GM12864 (cell line): ENCODE data around the gene TRIM32.

Source experiments
- DNase-seq: peaks from one replicate; pipeline ENCODE4 v3.0.0-alpha.2; 2011; ENCODE audit warnings: low read depth
- H3K4me3 ChIP-seq: 2 replicates; pipeline ENCODE4 v1.5.1; 2011; ENCODE audit warnings: mild to moderate bottlenecking, low read depth, low read length, control low read depth
- TF ChIP-seq, protein P1 (sequence below): IDR thresholded peaks from 2 replicates; pipeline ENCODE4 v1.5.1; 2011; ENCODE audit warnings: low read depth, mild to moderate bottlenecking, moderate library complexity, low read length, control low read depth, inconsistent platforms; ENCODE audit errors: missing control alignments

TRIM32 gene

DNA sequence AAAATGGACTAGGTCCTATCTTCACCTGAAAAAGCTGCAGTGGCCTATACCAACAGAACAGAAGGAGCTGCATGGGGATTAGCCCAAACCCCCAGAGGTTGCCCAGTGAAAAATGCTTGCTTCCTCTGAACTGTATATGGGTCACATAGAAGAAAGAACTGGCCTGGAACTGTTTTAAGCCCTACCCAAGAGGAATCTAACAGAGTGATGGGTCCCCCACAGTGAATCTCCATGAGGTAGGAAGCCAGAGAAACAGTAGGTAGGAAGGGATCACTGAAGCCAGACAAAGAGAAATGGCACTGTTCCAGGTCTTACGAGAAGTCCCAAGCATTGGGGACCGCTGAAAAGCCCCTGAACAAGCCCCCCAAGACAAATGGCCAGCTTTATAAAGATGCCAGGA is 28.8 kb upstream of the TRIM32 start:
- DNase-seq, result no peak
- no peak overlapping the region for H3K4me3 ChIP-seq
- TF ChIP-seq, protein P1, sequence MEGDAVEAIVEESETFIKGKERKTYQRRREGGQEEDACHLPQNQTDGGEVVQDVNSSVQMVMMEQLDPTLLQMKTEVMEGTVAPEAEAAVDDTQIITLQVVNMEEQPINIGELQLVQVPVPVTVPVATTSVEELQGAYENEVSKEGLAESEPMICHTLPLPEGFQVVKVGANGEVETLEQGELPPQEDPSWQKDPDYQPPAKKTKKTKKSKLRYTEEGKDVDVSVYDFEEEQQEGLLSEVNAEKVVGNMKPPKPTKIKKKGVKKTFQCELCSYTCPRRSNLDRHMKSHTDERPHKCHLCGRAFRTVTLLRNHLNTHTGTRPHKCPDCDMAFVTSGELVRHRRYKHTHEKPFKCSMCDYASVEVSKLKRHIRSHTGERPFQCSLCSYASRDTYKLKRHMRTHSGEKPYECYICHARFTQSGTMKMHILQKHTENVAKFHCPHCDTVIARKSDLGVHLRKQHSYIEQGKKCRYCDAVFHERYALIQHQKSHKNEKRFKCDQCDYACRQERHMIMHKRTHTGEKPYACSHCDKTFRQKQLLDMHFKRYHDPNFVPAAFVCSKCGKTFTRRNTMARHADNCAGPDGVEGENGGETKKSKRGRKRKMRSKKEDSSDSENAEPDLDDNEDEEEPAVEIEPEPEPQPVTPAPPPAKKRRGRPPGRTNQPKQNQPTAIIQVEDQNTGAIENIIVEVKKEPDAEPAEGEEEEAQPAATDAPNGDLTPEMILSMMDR, result no peak

DNA sequence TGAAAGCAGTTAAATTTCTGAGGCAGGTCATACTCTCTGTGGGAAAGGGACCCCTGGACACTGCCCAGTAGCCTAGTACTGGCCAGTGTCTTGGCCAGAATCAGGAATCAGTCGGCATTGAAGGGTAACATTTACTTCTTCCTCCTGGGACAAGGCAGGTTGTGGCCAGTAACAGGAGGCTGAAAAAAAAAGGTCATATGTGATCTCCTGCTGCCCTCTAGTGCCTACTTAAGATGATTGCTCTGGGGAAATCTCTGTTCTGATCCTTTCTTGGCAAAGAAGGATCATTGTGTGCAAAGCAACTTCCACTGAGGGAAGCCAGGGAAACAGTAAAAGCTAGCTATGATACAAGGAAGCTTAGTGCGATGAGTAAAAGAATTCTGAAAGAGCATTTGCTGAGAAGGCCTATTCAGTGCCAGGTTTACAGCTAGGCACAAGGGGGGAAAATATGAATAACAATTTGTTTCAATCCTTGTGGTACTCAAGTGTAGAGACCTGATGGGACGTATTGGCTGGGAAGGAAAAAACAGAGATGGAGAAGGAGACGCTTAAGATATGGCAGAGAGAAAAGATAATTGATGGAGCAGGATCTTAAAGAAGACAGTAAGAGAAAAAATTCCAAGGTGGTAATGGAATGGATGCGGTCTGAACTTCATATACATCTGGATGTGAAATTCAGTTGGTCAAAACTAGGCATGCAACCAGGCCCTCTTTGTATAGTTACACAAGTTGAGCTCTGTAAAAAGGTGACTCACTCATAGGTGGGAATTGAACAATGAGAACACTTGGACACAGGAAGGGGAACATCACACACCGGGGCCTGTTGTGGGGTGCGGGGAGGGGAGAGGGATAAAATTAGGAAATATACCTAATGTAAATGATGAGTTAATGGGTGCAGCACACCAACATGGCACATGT is 25.8 kb upstream of the TRIM32 start:
- DNase-seq, result no peak

DNA sequence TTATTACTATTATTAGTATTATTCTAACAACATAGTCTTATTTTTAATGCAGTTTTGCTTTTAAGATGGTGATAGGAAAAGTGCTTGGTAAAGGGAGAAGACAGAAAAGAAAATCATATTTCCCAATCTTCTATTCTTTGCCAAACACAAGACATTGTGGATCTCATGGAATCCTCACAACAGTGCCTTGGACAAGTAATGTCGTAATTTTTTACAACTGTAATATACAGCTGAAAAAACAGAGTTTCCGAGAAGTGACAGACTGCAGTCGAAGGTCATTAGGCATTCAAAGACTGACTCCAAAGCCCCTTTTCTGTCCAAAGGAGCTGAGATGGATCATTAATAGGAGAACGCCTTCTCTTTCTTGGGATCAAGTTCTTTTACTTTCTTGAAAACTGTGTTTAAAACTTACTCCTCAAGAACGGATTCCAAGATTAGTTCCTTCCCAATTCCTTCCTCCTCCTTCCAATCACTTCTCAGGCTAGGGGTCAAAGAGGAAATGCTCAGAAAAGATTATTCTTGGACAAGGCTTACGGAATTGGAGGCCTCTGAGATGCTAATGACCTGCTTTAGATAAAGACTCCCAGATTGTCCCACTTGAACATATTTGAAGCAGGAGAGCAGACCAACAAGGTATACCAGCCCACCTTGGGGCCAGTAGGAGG is 24.3 kb upstream of the TRIM32 start:
- H3K4me3 ChIP-seq, result no peak overlapping the region
- TF ChIP-seq, protein P1, result no peak
- DNase-seq, result no peak

More for the DNA sequence above, 25.8 kb upstream of the TRIM32 start:
- TF ChIP-seq, protein P1, result peak; percentile 78
- H3K4me3 ChIP-seq, result no peak overlapping the region

DNA sequence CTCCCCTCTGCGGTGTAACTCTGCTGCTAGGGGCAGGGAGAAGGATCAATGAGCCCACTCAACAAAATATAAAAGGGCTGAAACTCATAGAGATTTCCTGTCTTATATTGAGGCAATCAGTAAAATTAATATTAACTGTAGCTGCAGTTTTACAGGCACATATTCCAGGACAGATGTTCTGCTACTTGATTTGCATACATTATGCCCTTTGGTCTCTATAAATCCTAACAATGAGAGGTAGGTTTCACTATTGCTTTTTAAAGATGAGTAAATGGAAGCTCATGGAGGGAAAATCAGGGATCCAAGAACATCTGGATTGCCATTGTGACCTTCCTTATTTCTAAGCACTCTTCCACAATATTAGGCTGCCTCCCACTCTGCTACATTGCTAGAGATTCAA is 23.5 kb upstream of the TRIM32 start:
- H3K4me3 ChIP-seq, result no peak overlapping the region
- TF ChIP-seq, protein P1, result no peak

DNA sequence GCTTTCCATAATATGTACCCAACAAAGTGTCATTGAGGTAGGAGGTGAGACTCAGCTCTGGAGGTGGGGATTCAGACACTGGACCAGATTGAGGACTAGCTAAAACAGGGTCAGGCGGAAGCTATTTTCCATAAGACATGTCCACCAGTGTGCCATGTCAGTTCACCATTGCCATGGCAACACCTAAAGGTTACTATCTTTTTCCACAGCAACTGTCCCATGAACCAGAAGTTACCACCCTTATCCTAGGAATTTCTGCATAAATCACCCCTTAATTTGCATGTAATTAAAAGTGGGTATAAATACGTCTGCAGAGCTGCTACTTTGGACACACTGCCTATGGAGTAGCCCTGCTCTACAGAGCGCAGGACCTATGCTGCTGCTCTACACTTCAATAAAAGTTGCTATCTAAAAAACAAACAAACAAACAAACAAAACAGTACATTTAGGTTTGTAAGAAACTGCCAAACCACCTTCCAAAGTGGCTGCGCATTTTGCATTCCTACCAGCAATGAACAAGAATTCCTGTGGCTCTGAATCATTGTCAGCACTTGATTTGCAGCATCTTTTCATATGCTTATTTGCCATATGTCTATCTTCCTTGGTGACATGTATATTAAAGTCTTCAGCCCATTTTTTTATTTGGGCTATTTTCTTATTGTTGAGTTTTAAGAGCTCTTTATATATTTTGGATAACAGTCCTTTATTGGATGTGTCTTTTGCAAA is 18.0 kb upstream of the TRIM32 start:
- TF ChIP-seq, protein P1, result no peak
- no peak for DNase-seq
- no peak overlapping the region for H3K4me3 ChIP-seq

More for the DNA sequence above, 23.5 kb upstream of the TRIM32 start:
- DNase-seq, result no peak

DNA sequence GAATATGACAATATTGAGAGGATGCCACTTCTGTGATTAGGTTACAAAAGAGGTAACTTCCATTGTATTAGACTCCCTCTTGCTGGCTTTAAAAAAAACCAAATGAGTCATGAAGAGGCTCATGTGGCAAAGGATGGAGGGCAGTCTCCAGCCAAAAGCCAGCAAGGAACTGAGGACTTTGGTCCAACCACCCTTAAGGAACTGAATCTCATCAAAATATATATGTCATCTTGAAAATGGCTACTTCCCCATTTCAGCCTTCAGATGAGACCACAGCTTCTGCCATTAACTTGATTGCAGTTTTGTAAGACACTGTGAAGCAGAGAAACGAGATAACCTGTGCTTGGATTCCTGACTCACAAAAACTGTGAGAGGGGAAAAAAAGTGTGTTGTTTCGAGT is 15.5 kb upstream of the TRIM32 start:
- H3K4me3 ChIP-seq, result no peak overlapping the region
- DNase-seq, result no peak
- TF ChIP-seq, protein P1, result no peak
